Measurements from ENCODE around the gene FAM169A. TPM values are rescaled to one million over a fixed set of nuclear protein-coding genes. Genes with fewer than 3 reads are reported as not detected.

FAM169A gene
- total RNA-seq, 1 experiment from 2014 or later, result 63.1 TPM

GRCh38 chr5:74903165-74903787, 37.1 kb upstream of the FAM169A start:
- Histone ChIP-seq H3K4me2 (ENCODE audit: insufficient read depth, insufficient read length, low read length) (no peak overlapping the region), H3K79me1 (ENCODE audit: insufficient read depth, low read depth, low read length, poor library complexity, severe bottlenecking) (no peaks in the 10 kb centered on the region), H4K8ac (replicated peaks; ENCODE audit: insufficient read length, low read depth, low read length) (no peak overlapping the region), H3K27ac (ENCODE audit: insufficient read length, low read depth, low read length) (no peak overlapping the region), H3K14ac (ENCODE audit: insufficient read depth, low read length) (no peak overlapping the region), H3K4ac (ENCODE audit: low read depth, low read length) (no peak overlapping the region), H2AFZ (ENCODE audit: low read length) (peak overlapping the region; percentile 81), H2BK20ac (ENCODE audit: low read depth, low read length, poor library complexity, severe bottlenecking) (no peak overlapping the region), H3K9ac (ENCODE audit: extremely low read depth, insufficient read length, low read length) (no peak overlapping the region), H4K91ac (ENCODE audit: insufficient read length, low read depth, low read length) (no peak overlapping the region), H3T11ph (ENCODE audit: low read length) (no peak overlapping the region), H2BK12ac (ENCODE audit: insufficient read length, low read depth, low read length) (no peak overlapping the region), H3K56ac (ENCODE audit: insufficient read length, low read depth, low read length) (no peak overlapping the region), H3K79me2 (ENCODE audit: insufficient read depth, low read length) (no peaks in the 10 kb centered on the region), H4K20me1 (ENCODE audit: control insufficient read depth, insufficient read depth, insufficient read length) (no peaks in the 10 kb centered on the region), H3K27me3 (ENCODE audit: insufficient read depth, low read length) (no peaks in the 10 kb centered on the region), H2BK120ac (ENCODE audit: low read depth, low read length, poor library complexity, severe bottlenecking) (no peak overlapping the region), H2AK5ac (ENCODE audit: insufficient read length, low read length) (no peak overlapping the region), H2BK15ac (ENCODE audit: low read depth, low read length) (no peak overlapping the region), H3K23me2 (ENCODE audit: insufficient read length, low read depth, low read length, poor library complexity, severe bottlenecking) (no peaks in the 10 kb centered on the region), H3K4me1 (ENCODE audit: insufficient read depth, low read length) (peaks cover 2% of the 10 kb centered on the region; the same call in 1 of the 2 replicates), H2BK5ac (ENCODE audit: insufficient read length, low read length) (no peak overlapping the region), H3K18ac (ENCODE audit: insufficient read length, low read depth, low read length) (no peak overlapping the region), H3K9me3 (ENCODE audit: control insufficient read depth, low read depth, low read length) (peaks cover 2% of the 10 kb centered on the region), H4K5ac (ENCODE audit: insufficient read length, low read depth, low read length) (no peak overlapping the region), H3K23ac (ENCODE audit: insufficient read length, low read depth, low read length) (no peak overlapping the region)
- TF ChIP-seq, protein P1, sequence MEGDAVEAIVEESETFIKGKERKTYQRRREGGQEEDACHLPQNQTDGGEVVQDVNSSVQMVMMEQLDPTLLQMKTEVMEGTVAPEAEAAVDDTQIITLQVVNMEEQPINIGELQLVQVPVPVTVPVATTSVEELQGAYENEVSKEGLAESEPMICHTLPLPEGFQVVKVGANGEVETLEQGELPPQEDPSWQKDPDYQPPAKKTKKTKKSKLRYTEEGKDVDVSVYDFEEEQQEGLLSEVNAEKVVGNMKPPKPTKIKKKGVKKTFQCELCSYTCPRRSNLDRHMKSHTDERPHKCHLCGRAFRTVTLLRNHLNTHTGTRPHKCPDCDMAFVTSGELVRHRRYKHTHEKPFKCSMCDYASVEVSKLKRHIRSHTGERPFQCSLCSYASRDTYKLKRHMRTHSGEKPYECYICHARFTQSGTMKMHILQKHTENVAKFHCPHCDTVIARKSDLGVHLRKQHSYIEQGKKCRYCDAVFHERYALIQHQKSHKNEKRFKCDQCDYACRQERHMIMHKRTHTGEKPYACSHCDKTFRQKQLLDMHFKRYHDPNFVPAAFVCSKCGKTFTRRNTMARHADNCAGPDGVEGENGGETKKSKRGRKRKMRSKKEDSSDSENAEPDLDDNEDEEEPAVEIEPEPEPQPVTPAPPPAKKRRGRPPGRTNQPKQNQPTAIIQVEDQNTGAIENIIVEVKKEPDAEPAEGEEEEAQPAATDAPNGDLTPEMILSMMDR (conservative IDR thresholded peaks at IDR 0.05), result peak; percentile 90
- peaks cover 7 to 9% of the 10 kb centered on the region in 2 experiments for H3K4me1 Mint-ChIP-seq
- peak; percentile 92 for DNase-seq
- no peaks in the 10 kb centered on the region; the same call in 1 of the 2 replicates for H3K27me3 Mint-ChIP-seq (ENCODE audit: low read depth)
- no CpG with 5 or more reads among the region's 4 CpGs for WGBS (ENCODE audit: extremely low coverage, insufficient read length, low lambda C conversion rate)
- H3K27ac Mint-ChIP-seq, result peak overlapping the region in 1 of 3 experiments; percentile 6; a peak in 1 of 7 replicates
- H3K4me3 Mint-ChIP-seq, result no peak overlapping the region; a peak in 1 of 5 replicates
- peaks cover 6 to 7% (median 6%) of the 10 kb centered on the region in 3 experiments; a peak in 3 of 7 replicates for H3K36me3 Mint-ChIP-seq (ENCODE audit: insufficient read depth in 1 of 3, low read depth in 3 of 3)
- peaks cover 7 to 11% of the 10 kb centered on the region in 2 experiments for H3K9me3 Mint-ChIP-seq
